Astrocyte (in vitro differentiated cells and primary cell): Measurements from ENCODE around the gene USP6NL. TPM values are rescaled to one million over a fixed set of nuclear protein-coding genes. Genes with fewer than 3 reads are reported as not detected.

Source experiments
- DNase-seq: peaks from one replicate; pipeline ENCODE4 v3.0.0-alpha.2; 2010; ENCODE audit warnings: low read depth
- FAIRE-seq: peaks from 2 replicates; lab custom pipeline; 2011; peaks lifted over from hg19 to GRCh38; lab: Jason Lieb, UNC
- H2AFZ ChIP-seq: 2 replicates; pipeline ENCODE4 v1.6.0; 2012; ENCODE audit warnings: low read depth, low read length, inconsistent platforms
- H3K27ac ChIP-seq: 2 replicates; pipeline ENCODE4 v1.5.1; 2011; ENCODE audit warnings: low read depth, low read length, inconsistent platforms
- H3K27me3 ChIP-seq: 2 replicates; pipeline ENCODE4 v1.6.0; 2011; ENCODE audit warnings: low read length, inconsistent platforms; ENCODE audit not compliant: insufficient read depth
- H3K36me3 ChIP-seq: 2 replicates; pipeline ENCODE4 v1.5.1; 2011; ENCODE audit warnings: low read length, inconsistent platforms; ENCODE audit not compliant: insufficient read depth
- H3K4me1 ChIP-seq: 2 replicates; pipeline ENCODE4 v1.5.1; 2011; ENCODE audit warnings: low read length, inconsistent platforms; ENCODE audit not compliant: insufficient read depth
- H3K4me2 ChIP-seq: 2 replicates; pipeline ENCODE4 v1.6.0; 2012; ENCODE audit warnings: low read length, inconsistent platforms
- H3K4me3 ChIP-seq: 2 replicates; pipeline ENCODE4 v1.5.1; 2011; ENCODE audit warnings: low read depth, mild to moderate bottlenecking, low read length, inconsistent platforms; ENCODE audit not compliant: insufficient read depth
- H3K79me2 ChIP-seq: 2 replicates; pipeline ENCODE4 v1.6.0; 2012; ENCODE audit warnings: mild to moderate bottlenecking, low read length, inconsistent platforms; ENCODE audit not compliant: insufficient read depth
- H3K9ac ChIP-seq: 2 replicates; pipeline ENCODE4 v1.6.0; 2012; ENCODE audit warnings: mild to moderate bottlenecking, low read length, inconsistent platforms
- H3K9me3 ChIP-seq: 2 replicates; pipeline ENCODE4 v1.5.1; 2012; ENCODE audit warnings: low read depth, mild to moderate bottlenecking, low read length, inconsistent platforms; ENCODE audit not compliant: insufficient read depth
- H4K20me1 ChIP-seq: 2 replicates; pipeline ENCODE4 v1.6.0; 2012; ENCODE audit warnings: low read length, inconsistent platforms; ENCODE audit not compliant: insufficient read depth
- H3K27ac Mint-ChIP-seq: one replicate; pipeline ENCODE4 v1.8.0; 2021; ENCODE audit warnings: mild to moderate bottlenecking, mixed read lengths; ENCODE audit not compliant: unreplicated experiment
- H3K27me3 Mint-ChIP-seq: one replicate; pipeline ENCODE4 v1.8.0; 2021; ENCODE audit warnings: low read depth, mixed read lengths; ENCODE audit not compliant: unreplicated experiment
- H3K36me3 Mint-ChIP-seq: one replicate; pipeline ENCODE4 v1.8.0; 2021; ENCODE audit warnings: low read depth, mixed read lengths; ENCODE audit not compliant: unreplicated experiment
- H3K4me1 Mint-ChIP-seq: one replicate; pipeline ENCODE4 v1.8.0; 2021; ENCODE audit warnings: low read depth, mixed read lengths; ENCODE audit not compliant: unreplicated experiment
- H3K4me3 Mint-ChIP-seq: one replicate; pipeline ENCODE4 v1.8.0; 2021; ENCODE audit warnings: mild to moderate bottlenecking, moderate library complexity, mixed read lengths; ENCODE audit not compliant: unreplicated experiment
- H3K9me3 Mint-ChIP-seq: one replicate; pipeline ENCODE4 v1.8.0; 2021; ENCODE audit warnings: mild to moderate bottlenecking, mixed read lengths; ENCODE audit not compliant: unreplicated experiment
- CTCF ChIP-seq: IDR thresholded peaks from 2 replicates; pipeline ENCODE4 v1.5.1; 2011; ENCODE audit warnings: low read depth, mild to moderate bottlenecking, inconsistent platforms, low read length, moderate library complexity; ENCODE audit not compliant: insufficient read depth
- EZH2 ChIP-seq: IDR thresholded peaks from 2 replicates; pipeline ENCODE4 v1.6.1; 2012; ENCODE audit warnings: mild to moderate bottlenecking, low read length, inconsistent platforms; ENCODE audit not compliant: insufficient read depth
- total RNA-seq: library from RNA; stranded (reverse); gene quantifications from 2 replicates; pipeline ENCODE4 v1.2.1, GENCODE V29; 2021

The USP6NL gene
- total RNA-seq, 1 donor from 2014 or later, result 16.6 TPM

GRCh38 chr10:11581213-11581612 is 30.2 kb downstream of the USP6NL start:
- Mint-ChIP-seq H3K9me3 (peaks cover 2% of the 10 kb centered on the region), H3K27me3 (no peaks in the 10 kb centered on the region), H3K4me1 (no peaks in the 10 kb centered on the region), H3K36me3 (no peaks in the 10 kb centered on the region), H3K27ac (no peak overlapping the region), H3K4me3 (no peak overlapping the region)
- Histone ChIP-seq H3K36me3 (no peaks in the 10 kb centered on the region), H3K27ac (no peak overlapping the region), H3K4me1 (no peaks in the 10 kb centered on the region), H3K27me3 (no peaks in the 10 kb centered on the region), H3K79me2 (peaks cover 53% of the 10 kb centered on the region), H3K4me3 (no peak overlapping the region), H3K9ac (no peak overlapping the region), H4K20me1 (peaks cover 23% of the 10 kb centered on the region), H2AFZ (no peak overlapping the region), H3K4me2 (no peak overlapping the region), H3K9me3 (no peaks in the 10 kb centered on the region)
- TF ChIP-seq EZH2 (no peak), CTCF (no peak)
- DNase-seq, result no peak
- FAIRE-seq, result no peak

- Histone ChIP-seq H3K4me2 (no peak overlapping the region), H3K9me3 (no peaks in the 10 kb centered on the region), H3K79me2 (peaks cover 48% of the 10 kb centered on the region), H3K4me3 (no peak overlapping the region), H2AFZ (no peak overlapping the region), H3K27ac (no peak overlapping the region), H3K36me3 (no peaks in the 10 kb centered on the region), H4K20me1 (peaks cover 36% of the 10 kb centered on the region), H3K27me3 (no peaks in the 10 kb centered on the region), H3K9ac (no peak overlapping the region), H3K4me1 (no peaks in the 10 kb centered on the region)
- Mint-ChIP-seq H3K27ac (no peak overlapping the region), H3K4me1 (no peaks in the 10 kb centered on the region), H3K9me3 (peaks cover under 1% of the 10 kb centered on the region), H3K27me3 (no peaks in the 10 kb centered on the region), H3K4me3 (no peak overlapping the region), H3K36me3 (no peaks in the 10 kb centered on the region)
- TF ChIP-seq CTCF (no peak), EZH2 (no peak)
- DNase-seq (no peak), FAIRE-seq (no peak)
Measured at GRCh38 chr10:11579885-11580284, 31.6 kb downstream of the USP6NL start.

GRCh38 chr10:11578802-11579255 is 32.6 kb downstream of the USP6NL start:
- H3K9ac ChIP-seq, result no peak overlapping the region
- no peak for FAIRE-seq
- H3K9me3 ChIP-seq, result no peaks in the 10 kb centered on the region
- peaks cover 1% of the 10 kb centered on the region for H3K4me1 Mint-ChIP-seq
- H3K4me3 ChIP-seq, result no peak overlapping the region
- H4K20me1 ChIP-seq, result peaks cover 41% of the 10 kb centered on the region
- no peaks in the 10 kb centered on the region for H3K27me3 Mint-ChIP-seq
- no peak overlapping the region for H3K27ac Mint-ChIP-seq
- no peak overlapping the region for H3K4me3 Mint-ChIP-seq
- no peaks in the 10 kb centered on the region for H3K27me3 ChIP-seq
- H3K79me2 ChIP-seq, result peaks cover 41% of the 10 kb centered on the region
- H2AFZ ChIP-seq, result no peak overlapping the region
- H3K36me3 Mint-ChIP-seq, result no peaks in the 10 kb centered on the region
- no peaks in the 10 kb centered on the region for H3K36me3 ChIP-seq
- TF ChIP-seq EZH2 (no peak), CTCF (no peak)
- H3K4me2 ChIP-seq, result no peak overlapping the region
- H3K9me3 Mint-ChIP-seq, result no peaks in the 10 kb centered on the region
- H3K27ac ChIP-seq, result no peak overlapping the region
- H3K4me1 ChIP-seq, result no peaks in the 10 kb centered on the region
- DNase-seq, result no peak
